ENCODE results near the gene RAB23.

The RAB23 gene

DNA sequence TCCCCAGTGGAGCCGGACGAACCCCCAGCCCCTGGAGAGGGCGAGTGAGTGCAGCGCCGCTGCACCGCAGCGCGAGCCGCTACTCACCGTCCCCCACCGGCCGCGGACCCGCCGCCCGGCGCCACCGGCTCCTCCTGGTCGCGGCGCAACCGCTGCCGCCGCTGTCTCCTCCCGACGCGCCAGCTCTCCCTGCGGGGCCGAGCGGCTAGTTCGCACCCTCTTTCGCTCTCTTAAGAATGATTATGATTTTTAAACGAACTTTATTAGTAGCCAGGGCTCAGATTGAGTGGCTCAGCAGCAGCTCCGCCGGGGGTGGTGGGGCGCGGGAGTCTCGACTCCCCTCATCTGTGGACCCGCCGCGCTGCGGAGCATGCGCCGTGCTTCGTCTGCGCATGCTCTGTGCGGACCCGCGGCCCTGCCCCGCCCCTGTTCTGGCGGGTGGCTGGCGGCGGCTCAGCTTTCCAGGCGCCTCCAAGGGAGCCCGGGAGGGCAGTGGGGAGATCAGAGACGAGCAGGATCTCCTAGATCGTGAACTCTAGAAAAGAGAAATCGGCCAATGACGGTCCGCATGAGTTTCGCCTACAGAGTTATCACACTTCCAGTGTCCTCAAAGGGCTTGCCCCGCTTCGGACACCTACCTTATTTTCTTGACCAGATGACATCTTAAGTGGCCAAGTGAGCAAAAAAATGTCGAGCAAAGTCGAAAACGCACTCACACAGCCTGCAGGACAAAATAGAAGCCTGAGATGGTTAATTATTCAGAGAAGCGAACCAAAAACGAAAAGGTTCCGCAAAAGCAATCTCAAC, at the start of gene RAB23:
Gene RAB23 (minus strand): TSS at position 372 of the 807 bp plus-strand sequence. CDS start 11,927 bp downstream, outside the sequence.
- Histone ChIP-seq H3K79me2 (ENCODE audit: control insufficient read depth, insufficient read depth, low read length, unreplicated experiment) (peaks cover 44% of the 10 kb centered on the region), H3K27me3 (ENCODE audit: insufficient read depth, low read length) (no peaks in the 10 kb centered on the region), H3K27ac (ENCODE audit: low read depth, low read length) (peak within 1 kb of the TSS; percentile 77), H3K36me3 (ENCODE audit: insufficient read depth, low read length) (no peaks in the 10 kb centered on the region), H3K4me3 (ENCODE audit: low read depth, low read length) (peak within 1 kb of the TSS; percentile 93), H2AFZ (ENCODE audit: low read length, unreplicated experiment) (peak within 1 kb of the TSS; percentile 94), H3K4me1 (ENCODE audit: control insufficient read depth, insufficient read depth, low read length, unreplicated experiment) (peaks cover 20% of the 10 kb centered on the region)

DNA sequence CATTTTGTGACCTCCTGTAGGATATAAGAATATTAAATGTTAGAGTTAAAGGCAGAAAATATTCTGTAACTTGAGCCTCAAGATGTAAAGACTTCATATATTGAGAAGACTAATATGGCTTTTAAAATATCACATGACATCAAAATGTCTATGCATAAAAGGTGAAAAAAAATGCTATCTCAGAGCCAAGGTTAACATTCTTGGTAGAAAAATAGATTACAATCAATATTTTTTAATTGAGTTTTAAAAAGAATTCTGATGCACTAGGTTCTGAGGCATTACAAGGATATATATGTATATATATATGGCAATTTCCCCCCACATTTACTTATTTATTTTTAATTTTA, 46.2 kb upstream of the RAB23 start:
- Histone ChIP-seq H3K27ac (ENCODE audit: low read depth, low read length) (peak overlapping the region; percentile 94), H3K79me2 (ENCODE audit: control insufficient read depth, insufficient read depth, low read length, unreplicated experiment) (no peaks in the 10 kb centered on the region), H3K27me3 (ENCODE audit: insufficient read depth, low read length) (no peaks in the 10 kb centered on the region), H3K4me1 (ENCODE audit: control insufficient read depth, insufficient read depth, low read length, unreplicated experiment) (peaks cover 31% of the 10 kb centered on the region), H2AFZ (ENCODE audit: low read length, unreplicated experiment) (no peak overlapping the region), H3K36me3 (ENCODE audit: insufficient read depth, low read length) (no peaks in the 10 kb centered on the region), H3K4me3 (ENCODE audit: low read depth, low read length) (no peak overlapping the region)

DNA sequence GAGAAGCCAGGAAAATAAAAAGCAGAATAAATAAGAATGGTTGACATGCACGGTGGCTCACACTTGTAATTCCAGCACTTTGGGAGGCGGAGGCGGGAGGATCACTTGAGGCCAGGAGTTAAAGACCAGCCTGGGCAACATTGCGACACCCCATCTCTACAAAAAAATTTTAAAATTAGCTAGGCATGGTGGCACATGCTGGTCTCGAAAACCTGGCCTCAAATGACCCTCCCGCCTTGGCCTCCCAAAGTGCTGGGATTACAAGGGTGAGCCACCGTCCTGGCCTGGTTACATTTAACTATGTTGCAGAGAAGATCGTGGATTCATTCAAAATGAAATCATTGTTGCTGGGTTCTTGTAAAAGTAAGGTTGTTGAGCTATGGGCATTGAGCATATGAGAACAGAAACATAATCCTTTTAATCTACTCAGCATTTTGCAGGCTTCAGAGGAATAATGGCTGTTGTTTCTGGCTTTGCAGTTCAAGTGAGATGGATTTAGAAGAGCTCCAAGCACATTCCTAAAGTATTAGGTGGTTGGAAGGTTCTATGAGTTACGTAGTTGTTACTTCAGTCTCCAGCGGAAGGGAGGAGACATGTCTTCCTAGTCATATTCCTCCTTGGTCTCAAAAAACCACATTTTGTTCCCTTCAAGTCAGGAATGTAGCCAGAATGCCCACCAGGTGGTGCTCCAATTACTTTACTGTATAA, 45.6 kb upstream of the RAB23 start:
- H3K36me3 ChIP-seq (ENCODE audit: insufficient read depth, low read length): no peaks in the 10 kb centered on the region
- H3K27me3 ChIP-seq (ENCODE audit: insufficient read depth, low read length): no peaks in the 10 kb centered on the region
- H2AFZ ChIP-seq (ENCODE audit: low read length, unreplicated experiment): no peak overlapping the region
- H3K4me1 ChIP-seq (ENCODE audit: control insufficient read depth, insufficient read depth, low read length, unreplicated experiment): peaks cover 36% of the 10 kb centered on the region
- 0 out of 2 replicates have a peak overlapping the region, but pooled peaks have one; percentile 4 for H3K4me3 ChIP-seq (ENCODE audit: low read depth, low read length)
- H3K79me2 ChIP-seq (ENCODE audit: control insufficient read depth, insufficient read depth, low read length, unreplicated experiment): no peaks in the 10 kb centered on the region
- H3K27ac ChIP-seq (ENCODE audit: low read depth, low read length): peak overlapping the region; percentile 94

- Histone ChIP-seq H3K27ac (ENCODE audit: low read depth, low read length) (peak overlapping the region; percentile 94), H3K27me3 (ENCODE audit: insufficient read depth, low read length) (no peaks in the 10 kb centered on the region), H3K79me2 (ENCODE audit: control insufficient read depth, insufficient read depth, low read length, unreplicated experiment) (no peaks in the 10 kb centered on the region), H3K4me1 (ENCODE audit: control insufficient read depth, insufficient read depth, low read length, unreplicated experiment) (peaks cover 51% of the 10 kb centered on the region), H2AFZ (ENCODE audit: low read length, unreplicated experiment) (peak overlapping the region; percentile 6), H3K4me3 (ENCODE audit: low read depth, low read length) (peak overlapping the region; percentile 43), H3K36me3 (ENCODE audit: insufficient read depth, low read length) (no peaks in the 10 kb centered on the region)
Measured at GRCh38 chr6:57265755-57266221, 43.7 kb upstream of the RAB23 start.

GRCh38 chr6:57263739-57264138, 41.6 kb upstream of the RAB23 start:
- peak overlapping the region; percentile 97 for H3K27ac ChIP-seq (ENCODE audit: low read depth, low read length)
- no peaks in the 10 kb centered on the region for H3K79me2 ChIP-seq (ENCODE audit: control insufficient read depth, insufficient read depth, low read length, unreplicated experiment)
- no peaks in the 10 kb centered on the region for H3K27me3 ChIP-seq (ENCODE audit: insufficient read depth, low read length)
- H3K36me3 ChIP-seq (ENCODE audit: insufficient read depth, low read length): no peaks in the 10 kb centered on the region
- peak overlapping the region; percentile 37 for H2AFZ ChIP-seq (ENCODE audit: low read length, unreplicated experiment)
- H3K4me3 ChIP-seq (ENCODE audit: low read depth, low read length): no peak overlapping the region
- peaks cover 55% of the 10 kb centered on the region for H3K4me1 ChIP-seq (ENCODE audit: control insufficient read depth, insufficient read depth, low read length, unreplicated experiment)

- H3K79me2 ChIP-seq (ENCODE audit: control insufficient read depth, insufficient read depth, low read length, unreplicated experiment): no peaks in the 10 kb centered on the region
- H3K36me3 ChIP-seq (ENCODE audit: insufficient read depth, low read length): no peaks in the 10 kb centered on the region
- H3K27me3 ChIP-seq (ENCODE audit: insufficient read depth, low read length): no peaks in the 10 kb centered on the region
- peak overlapping the region; percentile 43 for H3K4me3 ChIP-seq (ENCODE audit: low read depth, low read length)
- H2AFZ ChIP-seq (ENCODE audit: low read length, unreplicated experiment): peak overlapping the region; percentile 37
- H3K27ac ChIP-seq (ENCODE audit: low read depth, low read length): peak overlapping the region; percentile 97
- H3K4me1 ChIP-seq (ENCODE audit: control insufficient read depth, insufficient read depth, low read length, unreplicated experiment): peaks cover 59% of the 10 kb centered on the region
Measured at GRCh38 chr6:57262901-57263694, 41.0 kb upstream of the RAB23 start.

- Histone ChIP-seq H3K36me3 (ENCODE audit: insufficient read depth, low read length) (no peaks in the 10 kb centered on the region), H3K79me2 (ENCODE audit: control insufficient read depth, insufficient read depth, low read length, unreplicated experiment) (no peaks in the 10 kb centered on the region), H3K27ac (ENCODE audit: low read depth, low read length) (peak overlapping the region; percentile 97), H3K4me3 (ENCODE audit: low read depth, low read length) (peak overlapping the region; percentile 43), H3K27me3 (ENCODE audit: insufficient read depth, low read length) (no peaks in the 10 kb centered on the region), H3K4me1 (ENCODE audit: control insufficient read depth, insufficient read depth, low read length, unreplicated experiment) (peaks cover 61% of the 10 kb centered on the region), H2AFZ (ENCODE audit: low read length, unreplicated experiment) (no peak overlapping the region)
Measured at GRCh38 chr6:57262488-57262887, 40.4 kb upstream of the RAB23 start.

DNA sequence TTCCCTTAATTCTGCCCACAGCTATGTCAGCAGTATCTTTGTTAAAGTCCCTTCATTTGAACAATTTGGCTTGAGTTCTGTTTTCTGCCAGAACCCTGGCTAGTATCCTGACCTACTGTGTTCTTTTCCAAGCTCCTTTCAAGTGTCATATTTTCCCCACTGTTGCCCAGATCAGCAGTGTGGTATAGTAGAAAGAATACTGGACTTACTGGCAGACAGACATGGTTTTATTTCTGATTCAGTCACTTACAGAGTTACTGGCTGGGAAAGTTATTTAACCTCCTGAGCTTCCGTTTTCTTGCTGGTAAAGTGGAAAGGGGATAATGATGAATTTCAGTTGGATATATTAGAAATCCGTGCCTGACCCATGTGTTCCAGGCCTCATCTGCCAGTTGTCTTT, 39.8 kb upstream of the RAB23 start:
- H3K27ac ChIP-seq (ENCODE audit: low read depth, low read length): peak overlapping the region; percentile 97
- H3K27me3 ChIP-seq (ENCODE audit: insufficient read depth, low read length): no peaks in the 10 kb centered on the region
- peaks cover 63% of the 10 kb centered on the region for H3K4me1 ChIP-seq (ENCODE audit: control insufficient read depth, insufficient read depth, low read length, unreplicated experiment)
- H3K4me3 ChIP-seq (ENCODE audit: low read depth, low read length): peak overlapping the region; percentile 43; the same call in 1 of the 2 replicates
- no peaks in the 10 kb centered on the region for H3K36me3 ChIP-seq (ENCODE audit: insufficient read depth, low read length)
- H3K79me2 ChIP-seq (ENCODE audit: control insufficient read depth, insufficient read depth, low read length, unreplicated experiment): no peaks in the 10 kb centered on the region
- H2AFZ ChIP-seq (ENCODE audit: low read length, unreplicated experiment): no peak overlapping the region

DNA sequence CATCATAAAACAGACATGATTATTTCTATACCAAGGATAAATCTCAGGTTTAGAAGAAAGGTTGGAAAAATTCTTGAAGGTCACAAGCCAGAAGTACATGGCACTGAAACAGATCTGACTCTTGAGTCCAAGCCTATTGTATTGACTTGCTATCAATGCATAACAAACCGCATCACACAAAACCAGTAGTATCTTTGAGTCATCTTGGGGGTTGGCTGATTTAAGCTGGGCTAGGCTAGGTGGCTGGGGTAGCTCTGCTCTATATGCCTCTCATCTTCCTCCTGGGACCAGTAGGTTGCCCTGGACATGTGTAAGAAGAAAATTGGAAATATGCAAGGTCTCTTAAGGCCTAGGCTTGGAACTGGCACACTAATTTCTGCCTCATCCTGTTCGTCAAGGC, 37.0 kb upstream of the RAB23 start:
- H2AFZ ChIP-seq (ENCODE audit: low read length, unreplicated experiment): no peak overlapping the region
- H3K36me3 ChIP-seq (ENCODE audit: insufficient read depth, low read length): no peaks in the 10 kb centered on the region
- peaks cover 49% of the 10 kb centered on the region for H3K4me1 ChIP-seq (ENCODE audit: control insufficient read depth, insufficient read depth, low read length, unreplicated experiment)
- H3K4me3 ChIP-seq (ENCODE audit: low read depth, low read length): no peak overlapping the region
- H3K79me2 ChIP-seq (ENCODE audit: control insufficient read depth, insufficient read depth, low read length, unreplicated experiment): no peaks in the 10 kb centered on the region
- no peaks in the 10 kb centered on the region for H3K27me3 ChIP-seq (ENCODE audit: insufficient read depth, low read length)
- peak overlapping the region; percentile 94; the same call in 1 of the 2 replicates for H3K27ac ChIP-seq (ENCODE audit: low read depth, low read length)

GRCh38 chr6:57257911-57258541, 35.9 kb upstream of the RAB23 start:
- Histone ChIP-seq H3K27ac (ENCODE audit: low read depth, low read length) (peak overlapping the region; percentile 94), H3K4me3 (ENCODE audit: low read depth, low read length) (peak overlapping the region; percentile 68), H3K27me3 (ENCODE audit: insufficient read depth, low read length) (no peaks in the 10 kb centered on the region), H3K36me3 (ENCODE audit: insufficient read depth, low read length) (no peaks in the 10 kb centered on the region), H3K79me2 (ENCODE audit: control insufficient read depth, insufficient read depth, low read length, unreplicated experiment) (no peaks in the 10 kb centered on the region), H2AFZ (ENCODE audit: low read length, unreplicated experiment) (peak overlapping the region; percentile 40), H3K4me1 (ENCODE audit: control insufficient read depth, insufficient read depth, low read length, unreplicated experiment) (peaks cover 42% of the 10 kb centered on the region)

Measured in ACC112 (cell line).